IPS-18a (cell line): ENCODE results near the gene OXSR1.

Source experiments
- H3K27ac ChIP-seq: one replicate; pipeline ENCODE4 v1.5.1; 2013; ENCODE audit warnings: low read length
- H3K27me3 ChIP-seq: one replicate; pipeline ENCODE4 v1.6.1; 2013; ENCODE audit warnings: mild to moderate bottlenecking, low read length; ENCODE audit not compliant: control insufficient read depth, insufficient read depth
- H3K36me3 ChIP-seq: one replicate; pipeline ENCODE4 v1.6.1; 2013; ENCODE audit warnings: low read depth, low read length; ENCODE audit not compliant: control insufficient read depth
- H3K4me1 ChIP-seq: one replicate; pipeline ENCODE4 v1.6.1; 2013; ENCODE audit warnings: low read depth, low read length; ENCODE audit not compliant: control insufficient read depth
- H3K4me3 ChIP-seq: one replicate; pipeline ENCODE4 v1.5.1; 2013; ENCODE audit warnings: low read length
- H3K9ac ChIP-seq: one replicate; pipeline ENCODE4 v1.6.1; 2013; ENCODE audit warnings: mild to moderate bottlenecking, low read length, moderate library complexity
- H3K9me3 ChIP-seq: one replicate; pipeline ENCODE4 v1.6.1; 2013; ENCODE audit warnings: low read depth, low read length; ENCODE audit not compliant: control insufficient read depth

The OXSR1 gene

GRCh38 chr3:38121451-38121831 lies 43.9 kb upstream of the OXSR1 start:
- Histone ChIP-seq H3K36me3 (peaks cover 36% of the 10 kb centered on the region), H3K9ac (no peak overlapping the region), H3K4me3 (no peak overlapping the region), H3K27me3 (no peaks in the 10 kb centered on the region), H3K27ac (no peak overlapping the region), H3K4me1 (no peaks in the 10 kb centered on the region), H3K9me3 (no peaks in the 10 kb centered on the region)

GRCh38 chr3:38121832-38122461 lies 43.4 kb upstream of the OXSR1 start:
- H3K27ac ChIP-seq: no peak overlapping the region
- no peaks in the 10 kb centered on the region for H3K27me3 ChIP-seq
- H3K9ac ChIP-seq: no peak overlapping the region
- no peaks in the 10 kb centered on the region for H3K4me1 ChIP-seq
- H3K36me3 ChIP-seq: peaks cover 39% of the 10 kb centered on the region
- H3K9me3 ChIP-seq: no peaks in the 10 kb centered on the region
- H3K4me3 ChIP-seq: no peak overlapping the region

DNA sequence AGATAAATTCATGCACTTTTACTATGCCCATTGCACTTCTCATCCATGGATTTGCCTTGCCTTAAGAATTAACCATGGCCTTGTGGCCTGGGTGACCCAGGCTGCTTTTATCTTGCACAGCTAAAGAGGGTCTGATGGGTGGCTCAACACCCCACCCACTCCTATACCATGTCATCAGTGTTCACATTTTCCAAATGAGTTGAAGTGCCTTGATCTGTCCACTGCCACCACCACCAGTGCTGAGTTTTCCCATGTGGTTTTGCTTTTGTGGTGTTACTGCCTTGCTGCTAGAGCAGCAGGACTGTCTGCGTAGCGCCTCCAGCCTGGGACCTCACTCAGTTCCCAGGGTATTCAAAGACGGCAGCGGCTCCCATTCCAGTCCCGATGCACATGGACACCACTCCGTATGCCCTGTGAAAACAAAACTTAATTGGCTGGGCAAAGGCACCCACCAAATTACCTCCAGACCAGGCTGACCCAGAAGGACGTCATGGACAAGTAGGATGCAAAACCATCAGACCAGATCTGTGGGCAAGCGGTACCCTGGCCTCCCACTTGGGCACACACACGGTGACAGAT lies 42.5 kb upstream of the OXSR1 start:
- H3K4me3 ChIP-seq: no peak overlapping the region
- no peaks in the 10 kb centered on the region for H3K9me3 ChIP-seq
- H3K9ac ChIP-seq: no peak overlapping the region
- no peak overlapping the region for H3K27ac ChIP-seq
- peaks cover 48% of the 10 kb centered on the region for H3K36me3 ChIP-seq
- H3K4me1 ChIP-seq: no peaks in the 10 kb centered on the region
- H3K27me3 ChIP-seq: no peaks in the 10 kb centered on the region

GRCh38 chr3:38124324-38125122 lies 40.8 kb upstream of the OXSR1 start:
- Histone ChIP-seq H3K9me3 (no peaks in the 10 kb centered on the region), H3K36me3 (peaks cover 57% of the 10 kb centered on the region), H3K27ac (no peak overlapping the region), H3K4me1 (no peaks in the 10 kb centered on the region), H3K4me3 (no peak overlapping the region), H3K27me3 (no peaks in the 10 kb centered on the region), H3K9ac (no peak overlapping the region)

- H3K27ac ChIP-seq: no peak overlapping the region
- no peak overlapping the region for H3K9ac ChIP-seq
- H3K36me3 ChIP-seq: peaks cover 62% of the 10 kb centered on the region
- H3K9me3 ChIP-seq: no peaks in the 10 kb centered on the region
- H3K27me3 ChIP-seq: no peaks in the 10 kb centered on the region
- H3K4me1 ChIP-seq: no peaks in the 10 kb centered on the region
- no peak overlapping the region for H3K4me3 ChIP-seq
Measured at GRCh38 chr3:38125305-38126120, 39.8 kb upstream of the OXSR1 start.

DNA sequence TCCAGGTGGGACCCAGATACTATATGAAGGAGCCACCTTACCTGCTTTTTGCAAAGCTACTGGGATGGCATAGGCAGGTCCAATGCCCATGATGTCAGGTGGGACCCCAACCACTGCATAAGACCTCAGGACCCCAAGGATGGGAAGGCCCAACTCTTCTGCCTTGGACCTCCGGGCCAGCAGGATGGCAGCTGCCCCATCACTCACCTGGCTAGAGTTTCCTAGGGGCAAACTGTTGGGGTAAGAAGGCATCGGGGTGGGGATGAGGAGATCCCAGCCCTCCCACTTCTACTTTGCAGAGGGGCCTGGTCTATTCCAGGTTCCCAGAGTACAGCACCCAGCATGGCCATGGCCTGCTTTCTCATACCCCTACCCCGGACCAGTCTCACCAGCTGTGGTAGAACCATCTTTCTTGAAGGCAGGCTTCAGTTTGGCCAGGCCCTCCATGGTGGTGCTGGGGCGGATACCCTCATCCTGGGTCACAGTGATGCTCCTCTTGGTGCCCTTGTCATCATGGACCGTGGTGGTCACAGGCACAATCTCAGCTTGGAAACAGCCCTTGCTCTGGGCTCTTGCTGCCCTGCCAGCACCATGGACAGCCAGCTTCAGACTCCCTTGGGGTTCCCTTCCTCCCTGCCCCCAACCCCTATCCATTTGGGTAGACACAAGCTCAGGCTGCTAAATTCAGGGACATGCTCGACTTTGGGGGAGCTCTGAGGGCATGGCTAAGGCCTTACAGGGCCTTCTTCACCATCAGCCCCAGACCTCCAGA lies 39.0 kb upstream of the OXSR1 start:
- Histone ChIP-seq H3K27ac (no peak overlapping the region), H3K36me3 (peaks cover 70% of the 10 kb centered on the region), H3K27me3 (no peaks in the 10 kb centered on the region)

GRCh38 chr3:38127611-38128302 lies 37.6 kb upstream of the OXSR1 start:
- no peaks in the 10 kb centered on the region for H3K9me3 ChIP-seq
- H3K9ac ChIP-seq: no peak overlapping the region
- no peak overlapping the region for H3K4me3 ChIP-seq
- H3K36me3 ChIP-seq: peaks cover 62% of the 10 kb centered on the region
- H3K27ac ChIP-seq: no peak overlapping the region
- no peaks in the 10 kb centered on the region for H3K4me1 ChIP-seq
- no peaks in the 10 kb centered on the region for H3K27me3 ChIP-seq

More for the DNA sequence above, 39.0 kb upstream of the OXSR1 start:
- no peaks in the 10 kb centered on the region for H3K4me1 ChIP-seq
- no peak overlapping the region for H3K9ac ChIP-seq
- no peaks in the 10 kb centered on the region for H3K9me3 ChIP-seq
- H3K4me3 ChIP-seq: no peak overlapping the region

DNA sequence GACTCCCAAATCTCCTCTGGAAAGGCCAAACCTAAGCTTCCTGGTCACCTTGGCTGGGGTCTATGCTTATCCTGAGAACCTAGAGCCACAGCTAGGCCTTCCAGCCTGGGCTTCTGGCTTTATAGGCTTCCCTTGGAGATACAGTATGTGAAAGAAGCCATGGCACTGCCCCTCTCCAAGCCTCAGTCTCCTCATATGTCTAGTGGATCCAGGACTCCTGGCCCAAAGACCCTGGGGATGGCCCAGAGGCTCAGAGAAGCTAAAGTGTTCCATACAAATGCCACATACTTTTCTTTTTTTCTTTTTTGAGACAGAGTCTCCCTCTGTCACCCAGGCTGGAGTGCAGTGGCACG lies 37.1 kb upstream of the OXSR1 start:
- H3K4me1 ChIP-seq: no peaks in the 10 kb centered on the region
- peaks cover 61% of the 10 kb centered on the region for H3K36me3 ChIP-seq
- H3K4me3 ChIP-seq: no peak overlapping the region
- no peak overlapping the region for H3K27ac ChIP-seq
- H3K9me3 ChIP-seq: no peaks in the 10 kb centered on the region
- no peak overlapping the region for H3K9ac ChIP-seq
- H3K27me3 ChIP-seq: no peaks in the 10 kb centered on the region

GRCh38 chr3:38129058-38129457 lies 36.3 kb upstream of the OXSR1 start:
- H3K4me3 ChIP-seq: no peak overlapping the region
- H3K9me3 ChIP-seq: no peaks in the 10 kb centered on the region
- no peak overlapping the region for H3K9ac ChIP-seq
- H3K27ac ChIP-seq: no peak overlapping the region
- H3K36me3 ChIP-seq: peaks cover 68% of the 10 kb centered on the region
- H3K27me3 ChIP-seq: no peaks in the 10 kb centered on the region
- no peaks in the 10 kb centered on the region for H3K4me1 ChIP-seq

DNA sequence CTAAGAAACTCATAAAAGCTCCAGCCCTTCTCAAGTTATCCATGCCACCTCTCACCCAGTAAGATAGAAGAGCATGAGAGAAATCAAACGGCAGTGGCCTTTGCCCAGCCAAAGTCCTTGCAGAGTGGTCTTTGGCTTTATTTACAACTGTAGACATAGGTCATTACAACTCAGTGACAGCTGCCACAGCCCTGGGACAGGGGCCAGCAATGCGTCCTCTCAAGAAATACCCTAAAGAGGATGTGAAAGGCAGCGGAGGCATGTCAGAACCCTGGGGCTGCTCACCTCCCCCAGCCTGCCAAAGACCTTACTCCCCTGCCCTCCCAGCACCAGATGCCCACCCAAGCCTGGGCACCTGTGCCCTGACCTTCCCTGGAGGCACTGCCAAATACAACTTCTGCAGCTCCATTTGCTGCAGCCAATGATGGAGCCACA lies 34.7 kb upstream of the OXSR1 start:
- Histone ChIP-seq H3K36me3 (peaks cover 56% of the 10 kb centered on the region), H3K27ac (no peak overlapping the region), H3K4me3 (no peak overlapping the region)

More for the DNA sequence above, 34.7 kb upstream of the OXSR1 start:
- Histone ChIP-seq H3K4me1 (no peaks in the 10 kb centered on the region), H3K9me3 (no peaks in the 10 kb centered on the region), H3K9ac (no peak overlapping the region), H3K27me3 (no peaks in the 10 kb centered on the region)
